Stomach (tissue), 4 donors: ENCODE results near the gene UBXN1.

Experiments
- EP300 ChIP-seq: sonication (generic); formaldehyde crosslinking; IDR thresholded peaks from one replicate; pipeline ENCODE4 v1.6.1; 2017; ENCODE audit warnings: antibody characterized with exemption
- POLR2AphosphoS5 ChIP-seq, 3 donors: sonication (generic); formaldehyde crosslinking; IDR thresholded peaks; one replicate each; pipeline ENCODE4 v1.6.1; 2016; ENCODE audit warnings: antibody characterized with exemption in 3 of 3
- TF ChIP-seq, protein P1 (sequence below), 7 experiments: fragments of 450-650 bp in 4 of 7; fragments of 200-600 bp in 3 of 7; sonication (generic) in 3 of 7; IDR thresholded peaks; one replicate each; pipeline ENCODE4 v1.5.1; 2016 to 2019; ENCODE audit warnings: antibody characterized with exemption in 7 of 7, control low read depth in 2 of 7, mild to moderate bottlenecking in 1 of 7

DNA sequence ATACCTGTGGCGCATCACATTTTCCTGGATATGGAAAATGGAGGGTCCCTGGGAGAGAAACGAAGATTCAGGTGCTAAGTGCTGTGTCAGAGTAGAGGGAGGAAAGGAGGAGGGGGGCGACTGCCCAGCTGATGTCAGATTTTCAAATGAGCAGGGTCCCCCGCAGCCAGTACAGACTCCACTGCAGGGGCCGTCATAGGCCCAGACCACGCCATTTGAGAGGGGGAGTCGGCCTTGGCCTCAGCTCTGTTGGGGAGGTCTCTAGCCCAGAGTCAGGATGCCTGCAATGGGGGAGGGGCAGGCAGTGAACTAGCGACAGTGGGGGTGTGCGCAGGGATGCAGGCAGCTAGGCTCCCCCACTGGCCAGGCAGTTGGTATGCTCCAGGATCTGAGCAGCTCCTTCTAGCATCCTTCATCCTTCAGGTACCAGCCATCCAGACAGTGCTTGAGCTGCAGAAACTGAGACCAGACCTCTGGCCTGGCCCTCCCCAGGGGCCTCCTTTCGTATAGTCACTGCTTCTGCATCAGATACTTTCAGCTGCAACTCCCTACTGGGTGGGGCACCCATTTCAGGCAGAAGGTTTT, 28.5 kb upstream of the UBXN1 start, which contains the start of the genes BSCL2 and GNG3:
- TF ChIP-seq, protein P1, sequence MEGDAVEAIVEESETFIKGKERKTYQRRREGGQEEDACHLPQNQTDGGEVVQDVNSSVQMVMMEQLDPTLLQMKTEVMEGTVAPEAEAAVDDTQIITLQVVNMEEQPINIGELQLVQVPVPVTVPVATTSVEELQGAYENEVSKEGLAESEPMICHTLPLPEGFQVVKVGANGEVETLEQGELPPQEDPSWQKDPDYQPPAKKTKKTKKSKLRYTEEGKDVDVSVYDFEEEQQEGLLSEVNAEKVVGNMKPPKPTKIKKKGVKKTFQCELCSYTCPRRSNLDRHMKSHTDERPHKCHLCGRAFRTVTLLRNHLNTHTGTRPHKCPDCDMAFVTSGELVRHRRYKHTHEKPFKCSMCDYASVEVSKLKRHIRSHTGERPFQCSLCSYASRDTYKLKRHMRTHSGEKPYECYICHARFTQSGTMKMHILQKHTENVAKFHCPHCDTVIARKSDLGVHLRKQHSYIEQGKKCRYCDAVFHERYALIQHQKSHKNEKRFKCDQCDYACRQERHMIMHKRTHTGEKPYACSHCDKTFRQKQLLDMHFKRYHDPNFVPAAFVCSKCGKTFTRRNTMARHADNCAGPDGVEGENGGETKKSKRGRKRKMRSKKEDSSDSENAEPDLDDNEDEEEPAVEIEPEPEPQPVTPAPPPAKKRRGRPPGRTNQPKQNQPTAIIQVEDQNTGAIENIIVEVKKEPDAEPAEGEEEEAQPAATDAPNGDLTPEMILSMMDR (IDR thresholded peaks at IDR 0.05): no peak
- TF ChIP-seq POLR2AphosphoS5 (IDR thresholded peaks at IDR 0.05) (no peak), EP300 (no peak)
